ENCODE data around the gene TFAP2E.

TFAP2E gene

GRCh38 chr1:35561297-35561971, 11.7 kb upstream of the TFAP2E start:
- no peak for TF ChIP-seq EZH2phosphoT487 (IDR thresholded peaks at IDR 0.05; ENCODE audit: borderline replicate concordance)
- TF ChIP-seq, protein P1, sequence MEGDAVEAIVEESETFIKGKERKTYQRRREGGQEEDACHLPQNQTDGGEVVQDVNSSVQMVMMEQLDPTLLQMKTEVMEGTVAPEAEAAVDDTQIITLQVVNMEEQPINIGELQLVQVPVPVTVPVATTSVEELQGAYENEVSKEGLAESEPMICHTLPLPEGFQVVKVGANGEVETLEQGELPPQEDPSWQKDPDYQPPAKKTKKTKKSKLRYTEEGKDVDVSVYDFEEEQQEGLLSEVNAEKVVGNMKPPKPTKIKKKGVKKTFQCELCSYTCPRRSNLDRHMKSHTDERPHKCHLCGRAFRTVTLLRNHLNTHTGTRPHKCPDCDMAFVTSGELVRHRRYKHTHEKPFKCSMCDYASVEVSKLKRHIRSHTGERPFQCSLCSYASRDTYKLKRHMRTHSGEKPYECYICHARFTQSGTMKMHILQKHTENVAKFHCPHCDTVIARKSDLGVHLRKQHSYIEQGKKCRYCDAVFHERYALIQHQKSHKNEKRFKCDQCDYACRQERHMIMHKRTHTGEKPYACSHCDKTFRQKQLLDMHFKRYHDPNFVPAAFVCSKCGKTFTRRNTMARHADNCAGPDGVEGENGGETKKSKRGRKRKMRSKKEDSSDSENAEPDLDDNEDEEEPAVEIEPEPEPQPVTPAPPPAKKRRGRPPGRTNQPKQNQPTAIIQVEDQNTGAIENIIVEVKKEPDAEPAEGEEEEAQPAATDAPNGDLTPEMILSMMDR (conservative IDR thresholded peaks at IDR 0.05; ENCODE audit: low read length): no peak
- Histone ChIP-seq H3K9me2 (replicated peaks; ENCODE audit: low read depth, low read length) (no peaks in the 10 kb centered on the region), H3K36me3 (ENCODE audit: insufficient read depth, low read length) (no peaks in the 10 kb centered on the region), H3K4me2 (ENCODE audit: low read depth, low read length, poor library complexity, severe bottlenecking) (peak overlapping the region; percentile 81), H3K9me3 (ENCODE audit: insufficient read depth, low read depth, low read length) (no peaks in the 10 kb centered on the region), H3K9ac (ENCODE audit: low read depth, low read length, poor library complexity, severe bottlenecking) (peak overlapping the region; percentile 38), H2AFZ (ENCODE audit: low read length) (no peak overlapping the region), H3K27me3 (ENCODE audit: insufficient read depth, low read length, poor library complexity, severe bottlenecking) (no peaks in the 10 kb centered on the region), H3K79me2 (ENCODE audit: insufficient read depth, low read length) (peaks cover 44% of the 10 kb centered on the region), H4K20me1 (ENCODE audit: insufficient read depth, low read length, poor library complexity, severe bottlenecking) (peaks cover 11% of the 10 kb centered on the region), H3F3A (ENCODE audit: low read depth) (no peaks in the 10 kb centered on the region), H3K4me1 (ENCODE audit: insufficient read depth, low read length, poor library complexity, severe bottlenecking) (peaks cover 50% of the 10 kb centered on the region), H3K4me3 (ENCODE audit: low read length, poor library complexity, severe bottlenecking) (peak overlapping the region; percentile 58)

- peak overlapping the region; percentile 58 for H3K4me3 ChIP-seq (ENCODE audit: low read length, poor library complexity, severe bottlenecking)
- H3K9me2 ChIP-seq (replicated peaks; ENCODE audit: low read depth, low read length): no peaks in the 10 kb centered on the region
- no peaks in the 10 kb centered on the region for H3K9me3 ChIP-seq (ENCODE audit: insufficient read depth, low read depth, low read length)
- H4K20me1 ChIP-seq (ENCODE audit: insufficient read depth, low read length, poor library complexity, severe bottlenecking): peaks cover 6% of the 10 kb centered on the region
- no peaks in the 10 kb centered on the region for H3K36me3 ChIP-seq (ENCODE audit: insufficient read depth, low read length)
- TF ChIP-seq, protein P1 (conservative IDR thresholded peaks at IDR 0.05; ENCODE audit: low read length): no peak
- TF ChIP-seq EZH2phosphoT487 (IDR thresholded peaks at IDR 0.05; ENCODE audit: borderline replicate concordance): no peak
- peaks cover 46% of the 10 kb centered on the region for H3K4me1 ChIP-seq (ENCODE audit: insufficient read depth, low read length, poor library complexity, severe bottlenecking)
- no peak overlapping the region for H2AFZ ChIP-seq (ENCODE audit: low read length)
- H3K9ac ChIP-seq (ENCODE audit: low read depth, low read length, poor library complexity, severe bottlenecking): peak overlapping the region; percentile 38
- peaks cover 37% of the 10 kb centered on the region for H3K79me2 ChIP-seq (ENCODE audit: insufficient read depth, low read length)
- peak overlapping the region; percentile 81 for H3K4me2 ChIP-seq (ENCODE audit: low read depth, low read length, poor library complexity, severe bottlenecking)
- H3K27me3 ChIP-seq (ENCODE audit: insufficient read depth, low read length, poor library complexity, severe bottlenecking): no peaks in the 10 kb centered on the region
- H3F3A ChIP-seq (ENCODE audit: low read depth): no peaks in the 10 kb centered on the region
Measured at GRCh38 chr1:35561972-35562680, 11.0 kb upstream of the TFAP2E start.

GRCh38 chr1:35563166-35563565, 9.9 kb upstream of the TFAP2E start:
- H3K9ac ChIP-seq (ENCODE audit: low read depth, low read length, poor library complexity, severe bottlenecking): peak overlapping the region; percentile 38

More at GRCh38 chr1:35563166-35563565, 9.9 kb upstream of the TFAP2E start:
- TF ChIP-seq, protein P1 (conservative IDR thresholded peaks at IDR 0.05; ENCODE audit: low read length): no peak
- no peak for TF ChIP-seq EZH2phosphoT487 (IDR thresholded peaks at IDR 0.05; ENCODE audit: borderline replicate concordance)
- H3K27me3 ChIP-seq (ENCODE audit: insufficient read depth, low read length, poor library complexity, severe bottlenecking): no peaks in the 10 kb centered on the region
- H3K4me3 ChIP-seq (ENCODE audit: low read length, poor library complexity, severe bottlenecking): peak overlapping the region; percentile 58
- no peak overlapping the region for H2AFZ ChIP-seq (ENCODE audit: low read length)
- H3K9me3 ChIP-seq (ENCODE audit: insufficient read depth, low read depth, low read length): no peaks in the 10 kb centered on the region
- peaks cover 6% of the 10 kb centered on the region for H4K20me1 ChIP-seq (ENCODE audit: insufficient read depth, low read length, poor library complexity, severe bottlenecking)
- H3K4me2 ChIP-seq (ENCODE audit: low read depth, low read length, poor library complexity, severe bottlenecking): peak overlapping the region; percentile 81
- peaks cover 45% of the 10 kb centered on the region for H3K4me1 ChIP-seq (ENCODE audit: insufficient read depth, low read length, poor library complexity, severe bottlenecking)
- H3K36me3 ChIP-seq (ENCODE audit: insufficient read depth, low read length): no peaks in the 10 kb centered on the region
- no peaks in the 10 kb centered on the region for H3K9me2 ChIP-seq (replicated peaks; ENCODE audit: low read depth, low read length)
- peaks cover 32% of the 10 kb centered on the region for H3K79me2 ChIP-seq (ENCODE audit: insufficient read depth, low read length)
- H3F3A ChIP-seq (ENCODE audit: low read depth): no peaks in the 10 kb centered on the region

Data from Loucy (cell line).